ENCODE data around the gene TCF12. TPM values are rescaled to one million over a fixed set of nuclear protein-coding genes. Genes with fewer than 3 reads are reported as not detected.

Gene TCF12
- total RNA-seq, 1 experiment from 2014 or later: 76.7 TPM

- peaks cover 6 to 11% (median 11%) of the 10 kb centered on the region in 3 experiments for H3K36me3 Mint-ChIP-seq (ENCODE audit: insufficient read depth in 1 of 3, low read depth in 3 of 3)
- H2AK5ac ChIP-seq (ENCODE audit: insufficient read length, low read length): no peak overlapping the region
- H3K4ac ChIP-seq (ENCODE audit: low read depth, low read length): no peak overlapping the region
- H3K79me2 ChIP-seq (ENCODE audit: insufficient read depth, low read length): peaks cover 7% of the 10 kb centered on the region; the same call in 1 of the 2 replicates
- no peak overlapping the region for H4K8ac ChIP-seq (replicated peaks; ENCODE audit: insufficient read length, low read depth, low read length)
- H3K4me2 ChIP-seq (ENCODE audit: insufficient read depth, insufficient read length, low read length): no peak overlapping the region
- TF ChIP-seq, protein P1, sequence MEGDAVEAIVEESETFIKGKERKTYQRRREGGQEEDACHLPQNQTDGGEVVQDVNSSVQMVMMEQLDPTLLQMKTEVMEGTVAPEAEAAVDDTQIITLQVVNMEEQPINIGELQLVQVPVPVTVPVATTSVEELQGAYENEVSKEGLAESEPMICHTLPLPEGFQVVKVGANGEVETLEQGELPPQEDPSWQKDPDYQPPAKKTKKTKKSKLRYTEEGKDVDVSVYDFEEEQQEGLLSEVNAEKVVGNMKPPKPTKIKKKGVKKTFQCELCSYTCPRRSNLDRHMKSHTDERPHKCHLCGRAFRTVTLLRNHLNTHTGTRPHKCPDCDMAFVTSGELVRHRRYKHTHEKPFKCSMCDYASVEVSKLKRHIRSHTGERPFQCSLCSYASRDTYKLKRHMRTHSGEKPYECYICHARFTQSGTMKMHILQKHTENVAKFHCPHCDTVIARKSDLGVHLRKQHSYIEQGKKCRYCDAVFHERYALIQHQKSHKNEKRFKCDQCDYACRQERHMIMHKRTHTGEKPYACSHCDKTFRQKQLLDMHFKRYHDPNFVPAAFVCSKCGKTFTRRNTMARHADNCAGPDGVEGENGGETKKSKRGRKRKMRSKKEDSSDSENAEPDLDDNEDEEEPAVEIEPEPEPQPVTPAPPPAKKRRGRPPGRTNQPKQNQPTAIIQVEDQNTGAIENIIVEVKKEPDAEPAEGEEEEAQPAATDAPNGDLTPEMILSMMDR (conservative IDR thresholded peaks at IDR 0.05): no peak
- peaks cover 48 to 52% of the 10 kb centered on the region in 2 experiments for H3K4me1 Mint-ChIP-seq
- H3K18ac ChIP-seq (ENCODE audit: insufficient read length, low read depth, low read length): no peak overlapping the region
- H3K4me1 ChIP-seq (ENCODE audit: insufficient read depth, low read length): peaks cover 5% of the 10 kb centered on the region; the same call in 1 of the 2 replicates
- H3K79me1 ChIP-seq (ENCODE audit: insufficient read depth, low read depth, low read length, poor library complexity, severe bottlenecking): peaks cover 3% of the 10 kb centered on the region
- H3K14ac ChIP-seq (ENCODE audit: insufficient read depth, low read length): no peak overlapping the region
- H3T11ph ChIP-seq (ENCODE audit: low read length): no peak overlapping the region
- no peak overlapping the region for H2BK15ac ChIP-seq (ENCODE audit: low read depth, low read length)
- H3K9ac ChIP-seq (ENCODE audit: extremely low read depth, insufficient read length, low read length): no peak overlapping the region
- H3K9me3 Mint-ChIP-seq: peaks cover 4 to 8% of the 10 kb centered on the region in 2 experiments; a peak in 4 of 5 replicates
- H3K23ac ChIP-seq (ENCODE audit: insufficient read length, low read depth, low read length): no peak overlapping the region
- no peak overlapping the region for H2BK12ac ChIP-seq (ENCODE audit: insufficient read length, low read depth, low read length)
- no peak overlapping the region for H3K56ac ChIP-seq (ENCODE audit: insufficient read length, low read depth, low read length)
- H2BK20ac ChIP-seq (ENCODE audit: low read depth, low read length, poor library complexity, severe bottlenecking): no peak overlapping the region
- no peak overlapping the region for H4K91ac ChIP-seq (ENCODE audit: insufficient read length, low read depth, low read length)
- no peak overlapping the region for H4K5ac ChIP-seq (ENCODE audit: insufficient read length, low read depth, low read length)
- DNase-seq: no peak
- no peak overlapping the region for H3K4me3 Mint-ChIP-seq
- no peaks in the 10 kb centered on the region for H4K20me1 ChIP-seq (ENCODE audit: control insufficient read depth, insufficient read depth, insufficient read length)
- H2BK5ac ChIP-seq (ENCODE audit: insufficient read length, low read length): no peak overlapping the region
- no peaks in the 10 kb centered on the region for H3K9me3 ChIP-seq (ENCODE audit: control insufficient read depth, low read depth, low read length)
- H3K27me3 Mint-ChIP-seq (ENCODE audit: low read depth): no peaks in the 10 kb centered on the region
- H2AFZ ChIP-seq (ENCODE audit: low read length): no peak overlapping the region
- H3K27me3 ChIP-seq (ENCODE audit: insufficient read depth, low read length): no peaks in the 10 kb centered on the region
- no peak overlapping the region for H3K27ac Mint-ChIP-seq
- no peak overlapping the region for H3K27ac ChIP-seq (ENCODE audit: insufficient read length, low read depth, low read length)
- no peaks in the 10 kb centered on the region for H3K23me2 ChIP-seq (ENCODE audit: insufficient read length, low read depth, low read length, poor library complexity, severe bottlenecking)
- no peak overlapping the region for H2BK120ac ChIP-seq (ENCODE audit: low read depth, low read length, poor library complexity, severe bottlenecking)
Measured at GRCh38 chr15:56959318-56959648, 40.8 kb downstream of the TCF12 start.

Data from H9 (cell line).